ENCODE data around the gene RAB1A.

DNA sequence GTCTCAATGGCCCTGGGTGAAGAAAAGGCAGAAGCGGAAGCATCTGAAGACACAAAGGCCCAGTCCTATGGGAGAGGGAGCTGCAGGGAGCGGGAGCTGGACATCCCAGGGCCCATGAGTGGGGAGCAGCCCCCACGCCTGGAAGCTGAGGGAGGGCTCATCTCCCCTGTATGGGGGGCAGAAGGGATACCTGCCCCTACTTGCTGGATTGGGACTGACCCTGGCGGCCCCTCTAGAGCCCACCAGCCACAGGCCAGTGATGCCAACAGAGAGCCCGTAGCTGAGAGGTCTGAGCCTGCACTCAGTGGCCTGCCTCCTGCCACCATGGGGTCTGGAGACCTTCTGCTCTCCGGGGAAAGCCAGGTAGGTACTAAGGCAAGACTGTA is 60.5 kb downstream of the RAB1A start:
- TF ChIP-seq, protein P1, sequence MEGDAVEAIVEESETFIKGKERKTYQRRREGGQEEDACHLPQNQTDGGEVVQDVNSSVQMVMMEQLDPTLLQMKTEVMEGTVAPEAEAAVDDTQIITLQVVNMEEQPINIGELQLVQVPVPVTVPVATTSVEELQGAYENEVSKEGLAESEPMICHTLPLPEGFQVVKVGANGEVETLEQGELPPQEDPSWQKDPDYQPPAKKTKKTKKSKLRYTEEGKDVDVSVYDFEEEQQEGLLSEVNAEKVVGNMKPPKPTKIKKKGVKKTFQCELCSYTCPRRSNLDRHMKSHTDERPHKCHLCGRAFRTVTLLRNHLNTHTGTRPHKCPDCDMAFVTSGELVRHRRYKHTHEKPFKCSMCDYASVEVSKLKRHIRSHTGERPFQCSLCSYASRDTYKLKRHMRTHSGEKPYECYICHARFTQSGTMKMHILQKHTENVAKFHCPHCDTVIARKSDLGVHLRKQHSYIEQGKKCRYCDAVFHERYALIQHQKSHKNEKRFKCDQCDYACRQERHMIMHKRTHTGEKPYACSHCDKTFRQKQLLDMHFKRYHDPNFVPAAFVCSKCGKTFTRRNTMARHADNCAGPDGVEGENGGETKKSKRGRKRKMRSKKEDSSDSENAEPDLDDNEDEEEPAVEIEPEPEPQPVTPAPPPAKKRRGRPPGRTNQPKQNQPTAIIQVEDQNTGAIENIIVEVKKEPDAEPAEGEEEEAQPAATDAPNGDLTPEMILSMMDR (conservative IDR thresholded peaks at IDR 0.05; ENCODE audit: low read depth in 2 of 2), result no peak
- TF ChIP-seq POLR2AphosphoS5 (IDR thresholded peaks at IDR 0.05; ENCODE audit: low read depth), result no peak
- TF ChIP-seq CREB1 (CRISPR knock-in tag; IDR thresholded peaks at IDR 0.05; ENCODE audit: low read depth), result no peak
- no peak for TF ChIP-seq EZH2 (IDR thresholded peaks at IDR 0.05; ENCODE audit: low read depth, unreplicated experiment)
- no peak for TF ChIP-seq JUNB (IDR thresholded peaks at IDR 0.05; ENCODE audit: unreplicated experiment)
- TF ChIP-seq EZH2phosphoT487 (IDR thresholded peaks at IDR 0.05; ENCODE audit: unreplicated experiment), result no peak
- TF ChIP-seq, protein P2, sequence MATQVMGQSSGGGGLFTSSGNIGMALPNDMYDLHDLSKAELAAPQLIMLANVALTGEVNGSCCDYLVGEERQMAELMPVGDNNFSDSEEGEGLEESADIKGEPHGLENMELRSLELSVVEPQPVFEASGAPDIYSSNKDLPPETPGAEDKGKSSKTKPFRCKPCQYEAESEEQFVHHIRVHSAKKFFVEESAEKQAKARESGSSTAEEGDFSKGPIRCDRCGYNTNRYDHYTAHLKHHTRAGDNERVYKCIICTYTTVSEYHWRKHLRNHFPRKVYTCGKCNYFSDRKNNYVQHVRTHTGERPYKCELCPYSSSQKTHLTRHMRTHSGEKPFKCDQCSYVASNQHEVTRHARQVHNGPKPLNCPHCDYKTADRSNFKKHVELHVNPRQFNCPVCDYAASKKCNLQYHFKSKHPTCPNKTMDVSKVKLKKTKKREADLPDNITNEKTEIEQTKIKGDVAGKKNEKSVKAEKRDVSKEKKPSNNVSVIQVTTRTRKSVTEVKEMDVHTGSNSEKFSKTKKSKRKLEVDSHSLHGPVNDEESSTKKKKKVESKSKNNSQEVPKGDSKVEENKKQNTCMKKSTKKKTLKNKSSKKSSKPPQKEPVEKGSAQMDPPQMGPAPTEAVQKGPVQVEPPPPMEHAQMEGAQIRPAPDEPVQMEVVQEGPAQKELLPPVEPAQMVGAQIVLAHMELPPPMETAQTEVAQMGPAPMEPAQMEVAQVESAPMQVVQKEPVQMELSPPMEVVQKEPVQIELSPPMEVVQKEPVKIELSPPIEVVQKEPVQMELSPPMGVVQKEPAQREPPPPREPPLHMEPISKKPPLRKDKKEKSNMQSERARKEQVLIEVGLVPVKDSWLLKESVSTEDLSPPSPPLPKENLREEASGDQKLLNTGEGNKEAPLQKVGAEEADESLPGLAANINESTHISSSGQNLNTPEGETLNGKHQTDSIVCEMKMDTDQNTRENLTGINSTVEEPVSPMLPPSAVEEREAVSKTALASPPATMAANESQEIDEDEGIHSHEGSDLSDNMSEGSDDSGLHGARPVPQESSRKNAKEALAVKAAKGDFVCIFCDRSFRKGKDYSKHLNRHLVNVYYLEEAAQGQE (IDR thresholded peaks at IDR 0.05; ENCODE audit: unreplicated experiment), result no peak
- TF ChIP-seq ZNF114 (CRISPR knock-in tag; IDR thresholded peaks at IDR 0.05), result no peak
- no peak for TF ChIP-seq STAT1 (IDR thresholded peaks at IDR 0.05; ENCODE audit: unreplicated experiment)
- TF ChIP-seq, protein P3, sequence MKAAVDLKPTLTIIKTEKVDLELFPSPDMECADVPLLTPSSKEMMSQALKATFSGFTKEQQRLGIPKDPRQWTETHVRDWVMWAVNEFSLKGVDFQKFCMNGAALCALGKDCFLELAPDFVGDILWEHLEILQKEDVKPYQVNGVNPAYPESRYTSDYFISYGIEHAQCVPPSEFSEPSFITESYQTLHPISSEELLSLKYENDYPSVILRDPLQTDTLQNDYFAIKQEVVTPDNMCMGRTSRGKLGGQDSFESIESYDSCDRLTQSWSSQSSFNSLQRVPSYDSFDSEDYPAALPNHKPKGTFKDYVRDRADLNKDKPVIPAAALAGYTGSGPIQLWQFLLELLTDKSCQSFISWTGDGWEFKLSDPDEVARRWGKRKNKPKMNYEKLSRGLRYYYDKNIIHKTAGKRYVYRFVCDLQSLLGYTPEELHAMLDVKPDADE (IDR thresholded peaks at IDR 0.05), result no peak
- no peak for TF ChIP-seq NANOG (IDR thresholded peaks at IDR 0.05; ENCODE audit: borderline replicate concordance)
- TF ChIP-seq, protein P4, sequence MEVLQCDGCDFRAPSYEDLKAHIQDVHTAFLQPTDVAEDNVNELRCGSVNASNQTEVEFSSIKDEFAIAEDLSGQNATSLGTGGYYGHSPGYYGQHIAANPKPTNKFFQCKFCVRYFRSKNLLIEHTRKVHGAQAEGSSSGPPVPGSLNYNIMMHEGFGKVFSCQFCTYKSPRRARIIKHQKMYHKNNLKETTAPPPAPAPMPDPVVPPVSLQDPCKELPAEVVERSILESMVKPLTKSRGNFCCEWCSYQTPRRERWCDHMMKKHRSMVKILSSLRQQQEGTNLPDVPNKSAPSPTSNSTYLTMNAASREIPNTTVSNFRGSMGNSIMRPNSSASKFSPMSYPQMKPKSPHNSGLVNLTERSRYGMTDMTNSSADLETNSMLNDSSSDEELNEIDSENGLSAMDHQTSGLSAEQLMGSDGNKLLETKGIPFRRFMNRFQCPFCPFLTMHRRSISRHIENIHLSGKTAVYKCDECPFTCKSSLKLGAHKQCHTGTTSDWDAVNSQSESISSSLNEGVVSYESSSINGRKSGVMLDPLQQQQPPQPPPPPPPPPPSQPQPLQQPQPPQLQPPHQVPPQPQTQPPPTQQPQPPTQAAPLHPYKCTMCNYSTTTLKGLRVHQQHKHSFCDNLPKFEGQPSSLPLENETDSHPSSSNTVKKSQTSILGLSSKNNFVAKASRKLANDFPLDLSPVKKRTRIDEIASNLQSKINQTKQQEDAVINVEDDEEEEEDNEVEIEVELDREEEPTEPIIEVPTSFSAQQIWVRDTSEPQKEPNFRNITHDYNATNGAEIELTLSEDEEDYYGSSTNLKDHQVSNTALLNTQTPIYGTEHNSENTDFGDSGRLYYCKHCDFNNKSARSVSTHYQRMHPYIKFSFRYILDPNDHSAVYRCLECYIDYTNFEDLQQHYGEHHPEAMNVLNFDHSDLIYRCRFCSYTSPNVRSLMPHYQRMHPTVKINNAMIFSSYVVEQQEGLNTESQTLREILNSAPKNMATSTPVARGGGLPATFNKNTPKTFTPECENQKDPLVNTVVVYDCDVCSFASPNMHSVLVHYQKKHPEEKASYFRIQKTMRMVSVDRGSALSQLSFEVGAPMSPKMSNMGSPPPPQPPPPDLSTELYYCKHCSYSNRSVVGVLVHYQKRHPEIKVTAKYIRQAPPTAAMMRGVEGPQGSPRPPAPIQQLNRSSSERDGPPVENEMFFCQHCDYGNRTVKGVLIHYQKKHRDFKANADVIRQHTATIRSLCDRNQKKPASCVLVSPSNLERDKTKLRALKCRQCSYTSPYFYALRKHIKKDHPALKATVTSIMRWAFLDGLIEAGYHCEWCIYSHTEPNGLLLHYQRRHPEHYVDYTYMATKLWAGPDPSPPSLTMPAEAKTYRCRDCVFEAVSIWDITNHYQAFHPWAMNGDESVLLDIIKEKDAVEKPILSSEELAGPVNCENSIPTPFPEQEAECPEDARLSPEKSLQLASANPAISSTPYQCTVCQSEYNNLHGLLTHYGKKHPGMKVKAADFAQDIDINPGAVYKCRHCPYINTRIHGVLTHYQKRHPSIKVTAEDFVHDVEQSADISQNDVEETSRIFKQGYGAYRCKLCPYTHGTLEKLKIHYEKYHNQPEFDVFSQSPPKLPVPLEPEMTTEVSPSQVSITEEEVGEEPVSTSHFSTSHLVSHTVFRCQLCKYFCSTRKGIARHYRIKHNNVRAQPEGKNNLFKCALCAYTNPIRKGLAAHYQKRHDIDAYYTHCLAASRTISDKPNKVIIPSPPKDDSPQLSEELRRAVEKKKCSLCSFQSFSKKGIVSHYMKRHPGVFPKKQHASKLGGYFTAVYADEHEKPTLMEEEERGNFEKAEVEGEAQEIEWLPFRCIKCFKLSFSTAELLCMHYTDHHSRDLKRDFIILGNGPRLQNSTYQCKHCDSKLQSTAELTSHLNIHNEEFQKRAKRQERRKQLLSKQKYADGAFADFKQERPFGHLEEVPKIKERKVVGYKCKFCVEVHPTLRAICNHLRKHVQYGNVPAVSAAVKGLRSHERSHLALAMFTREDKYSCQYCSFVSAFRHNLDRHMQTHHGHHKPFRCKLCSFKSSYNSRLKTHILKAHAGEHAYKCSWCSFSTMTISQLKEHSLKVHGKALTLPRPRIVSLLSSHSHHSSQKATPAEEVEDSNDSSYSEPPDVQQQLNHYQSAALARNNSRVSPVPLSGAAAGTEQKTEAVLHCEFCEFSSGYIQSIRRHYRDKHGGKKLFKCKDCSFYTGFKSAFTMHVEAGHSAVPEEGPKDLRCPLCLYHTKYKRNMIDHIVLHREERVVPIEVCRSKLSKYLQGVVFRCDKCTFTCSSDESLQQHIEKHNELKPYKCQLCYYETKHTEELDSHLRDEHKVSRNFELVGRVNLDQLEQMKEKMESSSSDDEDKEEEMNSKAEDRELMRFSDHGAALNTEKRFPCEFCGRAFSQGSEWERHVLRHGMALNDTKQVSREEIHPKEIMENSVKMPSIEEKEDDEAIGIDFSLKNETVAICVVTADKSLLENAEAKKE (CRISPR knock-in tag; IDR thresholded peaks at IDR 0.05), result no peak
- TF ChIP-seq ZNF331 (CRISPR knock-in tag; IDR thresholded peaks at IDR 0.05; ENCODE audit: low read depth), result no peak

Data from GM23338 (cell line).